DND-41 (cell line): ENCODE results near the gene OPCML.

Experiments
- ATAC-seq: fragments of 200-7000 bp; cut with Tn5 transposase; 3 replicates; pipeline ENCODE4 v1.9.1; 2021; ENCODE audit warnings: low read depth; ENCODE audit not compliant: insufficient read depth
- DNase-seq: peaks from one replicate; pipeline ENCODE4 v3.0.0-alpha.2; 2020
- H2AFZ ChIP-seq: 2 replicates; pipeline ENCODE4 v1.6.0; 2012; ENCODE audit warnings: low read depth, low read length
- H3K27ac ChIP-seq: 2 replicates; pipeline ENCODE4 v1.5.1; 2012; ENCODE audit warnings: low read length, inconsistent platforms
- H3K27me3 ChIP-seq: fragments of 200-600 bp; sonication (generic); 2 replicates; pipeline ENCODE4 v1.6.0; 2012; ENCODE audit warnings: low read length, mild to moderate bottlenecking, inconsistent platforms; ENCODE audit not compliant: insufficient read depth, poor library complexity
- H3K36me3 ChIP-seq: 2 replicates; pipeline ENCODE4 v1.5.1; 2012; ENCODE audit warnings: low read length, inconsistent platforms; ENCODE audit not compliant: insufficient read depth
- H3K4me1 ChIP-seq: 2 replicates; pipeline ENCODE4 v1.5.1; 2012; ENCODE audit warnings: mild to moderate bottlenecking, low read length; ENCODE audit not compliant: insufficient read depth
- H3K4me2 ChIP-seq: 2 replicates; pipeline ENCODE4 v1.6.0; 2012; ENCODE audit warnings: mild to moderate bottlenecking, moderate library complexity, low read length, inconsistent platforms; ENCODE audit not compliant: insufficient read depth
- H3K4me3 ChIP-seq, 2 experiments: fragments of 200-600 bp in 1 of 2; shearing (Covaris generic) in 1 of 2; 2 replicates each; pipeline ENCODE4 v1.5.1; 2012 to 2016; ENCODE audit warnings: inconsistent platforms in 2 of 2, low read length in 2 of 2, mild to moderate bottlenecking in 2 of 2, low read depth in 1 of 2, moderate library complexity in 1 of 2
- H3K79me2 ChIP-seq: 2 replicates; pipeline ENCODE4 v1.6.0; 2012; ENCODE audit warnings: low read length, inconsistent platforms; ENCODE audit not compliant: insufficient read depth
- H3K9ac ChIP-seq: 2 replicates; pipeline ENCODE4 v1.6.0; 2012; ENCODE audit warnings: low read depth, mild to moderate bottlenecking, inconsistent platforms, low read length, moderate library complexity
- H3K9me3 ChIP-seq: 2 replicates; pipeline ENCODE4 v1.5.1; 2012; ENCODE audit warnings: low read length, moderate library complexity, mild to moderate bottlenecking, inconsistent platforms; ENCODE audit not compliant: insufficient read depth, severe bottlenecking
- H4K20me1 ChIP-seq: 2 replicates; pipeline ENCODE4 v1.6.0; 2012; ENCODE audit warnings: low read length; ENCODE audit not compliant: insufficient read depth
- EZH2 ChIP-seq: IDR thresholded peaks from 3 replicates; pipeline ENCODE4 v1.6.1; 2012; ENCODE audit warnings: borderline replicate concordance, low read depth, mild to moderate bottlenecking, moderate library complexity, low read length, inconsistent platforms; ENCODE audit not compliant: severe bottlenecking
- TF ChIP-seq, protein P1 (sequence below): IDR thresholded peaks from 2 replicates; pipeline ENCODE4 v1.5.1; 2012; ENCODE audit warnings: borderline replicate concordance, low read length, moderate library complexity, mild to moderate bottlenecking; ENCODE audit not compliant: poor library complexity, severe bottlenecking; ENCODE audit errors: extremely low read depth

Gene OPCML

GRCh38 chr11:133339495-133340140 is 192.7 kb downstream of the OPCML start:
- H4K20me1 ChIP-seq: no peaks in the 10 kb centered on the region
- ATAC-seq: no peak
- no peaks in the 10 kb centered on the region for H3K36me3 ChIP-seq
- H3K4me2 ChIP-seq: no peak overlapping the region
- no peak overlapping the region for H3K27ac ChIP-seq
- no peak for DNase-seq
- H3K4me3 ChIP-seq: no peak overlapping the region
- no peaks in the 10 kb centered on the region for H3K79me2 ChIP-seq
- TF ChIP-seq, protein P1, sequence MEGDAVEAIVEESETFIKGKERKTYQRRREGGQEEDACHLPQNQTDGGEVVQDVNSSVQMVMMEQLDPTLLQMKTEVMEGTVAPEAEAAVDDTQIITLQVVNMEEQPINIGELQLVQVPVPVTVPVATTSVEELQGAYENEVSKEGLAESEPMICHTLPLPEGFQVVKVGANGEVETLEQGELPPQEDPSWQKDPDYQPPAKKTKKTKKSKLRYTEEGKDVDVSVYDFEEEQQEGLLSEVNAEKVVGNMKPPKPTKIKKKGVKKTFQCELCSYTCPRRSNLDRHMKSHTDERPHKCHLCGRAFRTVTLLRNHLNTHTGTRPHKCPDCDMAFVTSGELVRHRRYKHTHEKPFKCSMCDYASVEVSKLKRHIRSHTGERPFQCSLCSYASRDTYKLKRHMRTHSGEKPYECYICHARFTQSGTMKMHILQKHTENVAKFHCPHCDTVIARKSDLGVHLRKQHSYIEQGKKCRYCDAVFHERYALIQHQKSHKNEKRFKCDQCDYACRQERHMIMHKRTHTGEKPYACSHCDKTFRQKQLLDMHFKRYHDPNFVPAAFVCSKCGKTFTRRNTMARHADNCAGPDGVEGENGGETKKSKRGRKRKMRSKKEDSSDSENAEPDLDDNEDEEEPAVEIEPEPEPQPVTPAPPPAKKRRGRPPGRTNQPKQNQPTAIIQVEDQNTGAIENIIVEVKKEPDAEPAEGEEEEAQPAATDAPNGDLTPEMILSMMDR: no peak
- no peak for TF ChIP-seq EZH2
- no peaks in the 10 kb centered on the region for H3K4me1 ChIP-seq
- peaks cover 3% of the 10 kb centered on the region for H3K27me3 ChIP-seq
- no peaks in the 10 kb centered on the region for H3K9me3 ChIP-seq
- no peak overlapping the region for H2AFZ ChIP-seq
- H3K9ac ChIP-seq: no peak overlapping the region

DNA sequence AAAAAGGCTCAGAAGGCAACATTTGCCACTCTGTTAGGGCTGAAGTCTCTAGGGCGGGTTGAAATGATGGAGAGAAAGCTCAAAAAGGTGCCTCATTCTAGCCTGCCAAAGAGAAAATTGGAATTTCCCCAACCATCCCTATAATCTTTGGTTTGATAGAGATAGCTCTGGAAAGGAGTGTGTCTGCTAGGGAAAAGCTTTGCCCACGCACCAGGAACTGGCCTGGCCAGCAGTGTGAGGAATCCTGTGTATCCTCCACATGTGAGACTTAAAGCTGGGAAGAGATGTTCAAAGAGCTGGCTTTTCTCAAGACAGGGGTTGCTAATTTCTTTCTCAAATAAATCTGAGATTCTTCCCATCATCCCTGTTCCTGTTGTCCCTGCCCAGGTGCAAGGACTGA is 193.7 kb downstream of the OPCML start:
- H3K36me3 ChIP-seq: no peaks in the 10 kb centered on the region
- no peaks in the 10 kb centered on the region for H4K20me1 ChIP-seq
- H3K27ac ChIP-seq: no peak overlapping the region
- no peak for TF ChIP-seq EZH2
- TF ChIP-seq, protein P1: no peak
- H3K4me2 ChIP-seq: no peak overlapping the region
- no peak for DNase-seq
- H3K27me3 ChIP-seq: peaks cover 2% of the 10 kb centered on the region
- H3K9me3 ChIP-seq: no peaks in the 10 kb centered on the region
- H3K9ac ChIP-seq: no peak overlapping the region
- H3K4me1 ChIP-seq: no peaks in the 10 kb centered on the region
- no peaks in the 10 kb centered on the region for H3K79me2 ChIP-seq
- ATAC-seq: no peak
- no peak overlapping the region for H2AFZ ChIP-seq
- H3K4me3 ChIP-seq: no peak overlapping the region

DNA sequence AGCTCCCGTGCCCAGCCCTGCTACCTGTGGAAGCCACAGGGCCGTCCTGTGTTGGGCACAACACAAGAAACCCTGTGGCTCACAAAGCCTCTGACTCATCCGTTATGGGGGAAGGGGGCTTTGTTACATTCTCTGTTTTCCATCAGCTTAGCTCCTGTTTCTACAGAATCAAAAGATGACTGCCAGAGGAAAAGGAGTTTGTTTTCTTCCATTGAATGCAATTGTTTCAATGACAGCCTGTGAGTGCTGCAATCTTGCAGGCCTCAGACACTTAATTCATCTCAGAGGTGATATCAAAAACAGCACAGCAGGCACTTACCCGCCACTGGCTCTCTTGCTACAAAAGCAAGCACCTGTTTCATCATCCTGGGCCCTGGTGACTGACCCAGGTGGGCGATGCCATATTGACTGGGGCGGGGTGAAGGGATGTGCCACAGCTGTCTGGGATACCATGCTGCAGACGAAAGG is 194.3 kb downstream of the OPCML start:
- H4K20me1 ChIP-seq: no peaks in the 10 kb centered on the region
- peaks cover 2% of the 10 kb centered on the region for H3K27me3 ChIP-seq
- DNase-seq (no peak), ATAC-seq (no peak)
- TF ChIP-seq, protein P1: no peak
- TF ChIP-seq EZH2: no peak
- H3K4me1 ChIP-seq: no peaks in the 10 kb centered on the region
- H3K79me2 ChIP-seq: no peaks in the 10 kb centered on the region
- H3K9me3 ChIP-seq: no peaks in the 10 kb centered on the region
- H2AFZ ChIP-seq: no peak overlapping the region
- no peak overlapping the region for H3K4me2 ChIP-seq
- H3K4me3 ChIP-seq: no peak overlapping the region
- no peak overlapping the region for H3K9ac ChIP-seq
- H3K27ac ChIP-seq: no peak overlapping the region
- no peaks in the 10 kb centered on the region for H3K36me3 ChIP-seq

- no peak for ATAC-seq
- no peaks in the 10 kb centered on the region for H3K36me3 ChIP-seq
- no peaks in the 10 kb centered on the region for H3K79me2 ChIP-seq
- H3K4me3 ChIP-seq: no peak overlapping the region
- H3K9me3 ChIP-seq: no peaks in the 10 kb centered on the region
- H3K4me2 ChIP-seq: no peak overlapping the region
- H3K27me3 ChIP-seq: peaks cover 5% of the 10 kb centered on the region
- no peak for TF ChIP-seq EZH2
- TF ChIP-seq, protein P1: no peak
- no peak overlapping the region for H3K27ac ChIP-seq
- H4K20me1 ChIP-seq: no peaks in the 10 kb centered on the region
- H2AFZ ChIP-seq: no peak overlapping the region
- H3K9ac ChIP-seq: no peak overlapping the region
- no peak for DNase-seq
- no peaks in the 10 kb centered on the region for H3K4me1 ChIP-seq
These were observed 195.1 kb downstream of the OPCML start for GRCh38 chr11:133337193-133337592.
